Measurements from ENCODE around the gene TEX53.

DNA sequence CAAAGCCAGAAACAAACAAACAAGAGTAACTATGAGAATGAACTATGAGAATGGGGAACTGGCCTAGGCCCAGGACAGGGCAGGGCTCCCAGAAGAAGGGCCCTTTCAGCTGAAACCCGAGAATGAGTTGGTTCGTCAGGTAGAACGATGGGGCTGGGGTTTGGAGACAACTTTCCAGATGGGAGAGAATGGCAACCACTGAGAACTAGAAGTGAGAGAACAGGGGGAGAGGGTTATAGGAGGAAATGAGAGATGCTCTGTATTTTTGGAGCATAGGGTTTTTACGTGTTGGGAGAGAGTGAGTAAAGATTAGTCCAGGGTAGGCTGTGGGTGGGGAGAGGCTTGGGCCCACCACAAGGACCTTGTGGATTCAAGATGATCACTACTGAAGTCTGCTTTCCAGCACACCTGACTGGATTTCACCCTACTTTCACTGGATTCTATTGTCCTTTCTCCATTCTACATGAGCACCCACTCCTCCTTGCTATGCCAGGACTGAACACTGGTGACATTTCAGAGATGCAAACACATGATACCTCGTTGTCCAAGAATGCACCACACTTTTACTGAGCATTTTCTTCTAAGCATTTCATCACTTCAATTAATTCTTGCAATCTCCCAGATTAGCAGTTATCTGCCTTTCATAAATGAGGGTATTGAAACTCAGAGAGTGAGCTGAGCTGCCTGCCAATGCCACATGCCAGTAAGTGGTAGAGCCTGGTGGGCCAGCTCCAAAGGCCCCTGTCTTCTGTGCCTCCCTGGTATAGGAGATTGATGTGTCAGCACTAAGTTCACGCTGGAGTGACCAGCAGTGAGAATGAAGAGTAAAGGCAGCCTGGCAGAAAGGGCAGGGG lies 49.7 kb downstream of the TEX53 start:
- TF ChIP-seq, protein P1, sequence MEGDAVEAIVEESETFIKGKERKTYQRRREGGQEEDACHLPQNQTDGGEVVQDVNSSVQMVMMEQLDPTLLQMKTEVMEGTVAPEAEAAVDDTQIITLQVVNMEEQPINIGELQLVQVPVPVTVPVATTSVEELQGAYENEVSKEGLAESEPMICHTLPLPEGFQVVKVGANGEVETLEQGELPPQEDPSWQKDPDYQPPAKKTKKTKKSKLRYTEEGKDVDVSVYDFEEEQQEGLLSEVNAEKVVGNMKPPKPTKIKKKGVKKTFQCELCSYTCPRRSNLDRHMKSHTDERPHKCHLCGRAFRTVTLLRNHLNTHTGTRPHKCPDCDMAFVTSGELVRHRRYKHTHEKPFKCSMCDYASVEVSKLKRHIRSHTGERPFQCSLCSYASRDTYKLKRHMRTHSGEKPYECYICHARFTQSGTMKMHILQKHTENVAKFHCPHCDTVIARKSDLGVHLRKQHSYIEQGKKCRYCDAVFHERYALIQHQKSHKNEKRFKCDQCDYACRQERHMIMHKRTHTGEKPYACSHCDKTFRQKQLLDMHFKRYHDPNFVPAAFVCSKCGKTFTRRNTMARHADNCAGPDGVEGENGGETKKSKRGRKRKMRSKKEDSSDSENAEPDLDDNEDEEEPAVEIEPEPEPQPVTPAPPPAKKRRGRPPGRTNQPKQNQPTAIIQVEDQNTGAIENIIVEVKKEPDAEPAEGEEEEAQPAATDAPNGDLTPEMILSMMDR (IDR thresholded peaks at IDR 0.05; ENCODE audit: borderline replicate concordance, extremely low read depth, low read length, poor library complexity, severe bottlenecking): no peak
- no peak for TF ChIP-seq EZH2 (IDR thresholded peaks at IDR 0.05; ENCODE audit: borderline replicate concordance, low read depth, low read length, severe bottlenecking)
